ENCODE results near the gene B4GALT4. TPM values are rescaled to one million over a fixed set of nuclear protein-coding genes. Genes with fewer than 3 reads are reported as not detected.

The B4GALT4 gene
- polyA plus RNA-seq, 1 of the 3 experiments (the other 2 are of a cell fraction): 15.7 TPM

DNA sequence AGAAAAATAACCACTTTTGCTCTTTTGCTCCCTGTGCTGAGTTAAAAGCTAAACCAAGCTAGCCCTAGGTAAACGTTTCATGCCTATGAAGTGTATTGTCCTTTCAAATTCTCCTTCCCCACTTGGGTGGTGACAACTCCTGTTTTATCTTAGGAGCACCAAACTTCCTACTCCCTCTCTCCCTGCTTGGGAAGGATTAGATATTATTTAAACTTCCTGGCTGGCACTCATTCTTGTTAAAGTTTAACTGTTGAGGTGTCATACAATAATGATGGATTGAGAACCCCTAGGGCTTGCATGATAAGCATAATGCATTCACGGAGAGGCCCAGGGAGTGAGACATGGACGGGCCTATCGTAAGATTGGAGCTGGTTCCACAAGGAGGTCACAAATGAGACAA lies 29.5 kb downstream of the B4GALT4 start:
- peaks cover 38 to 59% of the 10 kb centered on the region in 2 experiments for H3K36me3 ChIP-seq (replicated peaks in 1 of 2; ENCODE audit: control insufficient read depth in 1 of 2, insufficient read depth in 2 of 2, low read length in 1 of 2)
- H3K4me3 ChIP-seq (ENCODE audit: low read depth in 2 of 2, low read length in 1 of 2): no peak overlapping the region
- TF ChIP-seq NRF1 (IDR thresholded peaks at IDR 0.05; ENCODE audit: low read depth, low read length): no peak
- TF ChIP-seq TEAD4 (IDR thresholded peaks at IDR 0.05; ENCODE audit: borderline replicate concordance, insufficient read depth): no peak
- TF ChIP-seq RFX5 (IDR thresholded peaks at IDR 0.05; ENCODE audit: low read length): no peak
- no peak for TF ChIP-seq TAF1 (IDR thresholded peaks at IDR 0.05; ENCODE audit: borderline replicate concordance, low read depth, low read length)
- TF ChIP-seq JUND (IDR thresholded peaks at IDR 0.05): no peak
- TF ChIP-seq SMC3 (IDR thresholded peaks at IDR 0.05; ENCODE audit: low read depth, low read length): no peak
- no peak for TF ChIP-seq GATA2 (CRISPR knock-in tag; IDR thresholded peaks at IDR 0.05)
- TF ChIP-seq RCOR1 (IDR thresholded peaks at IDR 0.05; ENCODE audit: low read length): no peak
- TF ChIP-seq YY1 (IDR thresholded peaks at IDR 0.05; ENCODE audit: low read depth): no peak
- H4K20me1 ChIP-seq (ENCODE audit: insufficient read depth): no peaks in the 10 kb centered on the region
- POLR2A ChIA-PET: no interaction called here
- CTCF ChIA-PET: interaction anchor here (1.1 to 1.4 kb wide), 2 partner anchors 29 to 699 kb away, joined by 3 to 4 read pairs; partner anchors contain the start of gene B4GALT4
- DNase-seq: no peak
- H2AFZ ChIP-seq (ENCODE audit: low read depth): no peak overlapping the region
- no peaks in the 10 kb centered on the region for H3K9me2 ChIP-seq
- 65% methylated on average over 4 of the region's 4 CpGs for WGBS (ENCODE audit: low lambda C conversion rate)
- H3K27ac ChIP-seq (ENCODE audit: low read depth in 2 of 2, low read length in 1 of 2): no peak overlapping the region
- no peak overlapping the region for H3K9ac ChIP-seq
- no peaks in the 10 kb centered on the region for H3K79me2 ChIP-seq (ENCODE audit: insufficient read depth)
- no peak overlapping the region for H3K4me2 ChIP-seq
- no peaks in the 10 kb centered on the region for H3K27me3 ChIP-seq (ENCODE audit: insufficient read depth)
- no peaks in the 10 kb centered on the region for H3F3A ChIP-seq (replicated peaks; ENCODE audit: insufficient read depth)
- H3K4me1 ChIP-seq (ENCODE audit: control insufficient read depth in 1 of 2, insufficient read depth in 2 of 2, low read depth in 1 of 2, low read length in 1 of 2): no peaks in the 10 kb centered on the region
- H3K9me3 ChIP-seq: no peaks in the 10 kb centered on the region

GRCh38 chr3:119207512-119207875 lies 33.2 kb downstream of the B4GALT4 start:
- no peak overlapping the region for H3K4me3 ChIP-seq (ENCODE audit: low read depth in 2 of 2, low read length in 1 of 2)
- H4K20me1 ChIP-seq (ENCODE audit: insufficient read depth): no peaks in the 10 kb centered on the region
- H3K9me3 ChIP-seq: no peaks in the 10 kb centered on the region
- no peak for DNase-seq
- H3K36me3 ChIP-seq (replicated peaks in 1 of 2; ENCODE audit: control insufficient read depth in 1 of 2, insufficient read depth in 2 of 2, low read length in 1 of 2): peaks cover 13 to 22% of the 10 kb centered on the region in 2 experiments
- WGBS (ENCODE audit: low lambda C conversion rate): 95% methylated on average over 3 of the region's 3 CpGs
- no peak for TF ChIP-seq GATA2 (CRISPR knock-in tag; IDR thresholded peaks at IDR 0.05)
- TF ChIP-seq SIN3A (IDR thresholded peaks at IDR 0.05; ENCODE audit: borderline replicate concordance, low read depth, low read length): no peak
- no peak for TF ChIP-seq RFX5 (IDR thresholded peaks at IDR 0.05; ENCODE audit: low read length)
- TF ChIP-seq, protein P1, sequence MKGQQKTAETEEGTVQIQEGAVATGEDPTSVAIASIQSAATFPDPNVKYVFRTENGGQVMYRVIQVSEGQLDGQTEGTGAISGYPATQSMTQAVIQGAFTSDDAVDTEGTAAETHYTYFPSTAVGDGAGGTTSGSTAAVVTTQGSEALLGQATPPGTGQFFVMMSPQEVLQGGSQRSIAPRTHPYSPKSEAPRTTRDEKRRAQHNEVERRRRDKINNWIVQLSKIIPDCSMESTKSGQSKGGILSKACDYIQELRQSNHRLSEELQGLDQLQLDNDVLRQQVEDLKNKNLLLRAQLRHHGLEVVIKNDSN (IDR thresholded peaks at IDR 0.05; ENCODE audit: borderline replicate concordance, low read depth): no peak
- no peak for TF ChIP-seq YY1 (IDR thresholded peaks at IDR 0.05; ENCODE audit: low read depth)
- TF ChIP-seq TCF12 (IDR thresholded peaks at IDR 0.05): no peak
- no peak for TF ChIP-seq NFIC (IDR thresholded peaks at IDR 0.05; ENCODE audit: borderline replicate concordance)
- TF ChIP-seq SMC3 (IDR thresholded peaks at IDR 0.05; ENCODE audit: low read depth, low read length): no peak
- no peak for TF ChIP-seq TEAD4 (IDR thresholded peaks at IDR 0.05; ENCODE audit: borderline replicate concordance, insufficient read depth)
- TF ChIP-seq, protein P2, sequence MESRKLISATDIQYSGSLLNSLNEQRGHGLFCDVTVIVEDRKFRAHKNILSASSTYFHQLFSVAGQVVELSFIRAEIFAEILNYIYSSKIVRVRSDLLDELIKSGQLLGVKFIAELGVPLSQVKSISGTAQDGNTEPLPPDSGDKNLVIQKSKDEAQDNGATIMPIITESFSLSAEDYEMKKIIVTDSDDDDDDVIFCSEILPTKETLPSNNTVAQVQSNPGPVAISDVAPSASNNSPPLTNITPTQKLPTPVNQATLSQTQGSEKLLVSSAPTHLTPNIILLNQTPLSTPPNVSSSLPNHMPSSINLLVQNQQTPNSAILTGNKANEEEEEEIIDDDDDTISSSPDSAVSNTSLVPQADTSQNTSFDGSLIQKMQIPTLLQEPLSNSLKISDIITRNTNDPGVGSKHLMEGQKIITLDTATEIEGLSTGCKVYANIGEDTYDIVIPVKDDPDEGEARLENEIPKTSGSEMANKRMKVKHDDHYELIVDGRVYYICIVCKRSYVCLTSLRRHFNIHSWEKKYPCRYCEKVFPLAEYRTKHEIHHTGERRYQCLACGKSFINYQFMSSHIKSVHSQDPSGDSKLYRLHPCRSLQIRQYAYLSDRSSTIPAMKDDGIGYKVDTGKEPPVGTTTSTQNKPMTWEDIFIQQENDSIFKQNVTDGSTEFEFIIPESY (IDR thresholded peaks at IDR 0.05; ENCODE audit: borderline replicate concordance, low read depth): no peak
- TF ChIP-seq EZH2phosphoT487 (IDR thresholded peaks at IDR 0.05; ENCODE audit: borderline replicate concordance, low read depth): no peak
- no peak for TF ChIP-seq NRF1 (IDR thresholded peaks at IDR 0.05; ENCODE audit: low read depth, low read length)
- TF ChIP-seq, protein P3, sequence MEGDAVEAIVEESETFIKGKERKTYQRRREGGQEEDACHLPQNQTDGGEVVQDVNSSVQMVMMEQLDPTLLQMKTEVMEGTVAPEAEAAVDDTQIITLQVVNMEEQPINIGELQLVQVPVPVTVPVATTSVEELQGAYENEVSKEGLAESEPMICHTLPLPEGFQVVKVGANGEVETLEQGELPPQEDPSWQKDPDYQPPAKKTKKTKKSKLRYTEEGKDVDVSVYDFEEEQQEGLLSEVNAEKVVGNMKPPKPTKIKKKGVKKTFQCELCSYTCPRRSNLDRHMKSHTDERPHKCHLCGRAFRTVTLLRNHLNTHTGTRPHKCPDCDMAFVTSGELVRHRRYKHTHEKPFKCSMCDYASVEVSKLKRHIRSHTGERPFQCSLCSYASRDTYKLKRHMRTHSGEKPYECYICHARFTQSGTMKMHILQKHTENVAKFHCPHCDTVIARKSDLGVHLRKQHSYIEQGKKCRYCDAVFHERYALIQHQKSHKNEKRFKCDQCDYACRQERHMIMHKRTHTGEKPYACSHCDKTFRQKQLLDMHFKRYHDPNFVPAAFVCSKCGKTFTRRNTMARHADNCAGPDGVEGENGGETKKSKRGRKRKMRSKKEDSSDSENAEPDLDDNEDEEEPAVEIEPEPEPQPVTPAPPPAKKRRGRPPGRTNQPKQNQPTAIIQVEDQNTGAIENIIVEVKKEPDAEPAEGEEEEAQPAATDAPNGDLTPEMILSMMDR (IDR thresholded peaks at IDR 0.05): no peak
- no peak for TF ChIP-seq RAD21 (IDR thresholded peaks at IDR 0.05; ENCODE audit: low read length)
- no peak for TF ChIP-seq PBX3 (IDR thresholded peaks at IDR 0.05)
- no peak for TF ChIP-seq MXI1 (IDR thresholded peaks at IDR 0.05; ENCODE audit: low read depth, low read length)
- no peak for TF ChIP-seq FOXJ3 (CRISPR knock-in tag; IDR thresholded peaks at IDR 0.05)
- no peak for TF ChIP-seq CHD2 (IDR thresholded peaks at IDR 0.05; ENCODE audit: low read length, partially characterized antibody)
- no peak for TF ChIP-seq GABPA (IDR thresholded peaks at IDR 0.05; ENCODE audit: low read depth)
- H3K27ac ChIP-seq (ENCODE audit: low read depth in 2 of 2, low read length in 1 of 2): no peak overlapping the region
- no peak overlapping the region for H2AFZ ChIP-seq (ENCODE audit: low read depth)
- ChIA-PET CTCF (no interaction called here), POLR2A (interaction anchor here (0.6 kb wide), 1 partner anchor 575 kb away, joined by 5 read pairs; no protein-coding TSS in a partner anchor)
- H3K9ac ChIP-seq: no peak overlapping the region
- H3K9me2 ChIP-seq: no peaks in the 10 kb centered on the region
- no peaks in the 10 kb centered on the region for H3K4me1 ChIP-seq (ENCODE audit: control insufficient read depth in 1 of 2, insufficient read depth in 2 of 2, low read depth in 1 of 2, low read length in 1 of 2)
- H3K4me2 ChIP-seq: no peak overlapping the region
- H3K79me2 ChIP-seq (ENCODE audit: insufficient read depth): no peaks in the 10 kb centered on the region
- H3F3A ChIP-seq (replicated peaks; ENCODE audit: insufficient read depth): no peaks in the 10 kb centered on the region
- H3K27me3 ChIP-seq (ENCODE audit: insufficient read depth): no peaks in the 10 kb centered on the region
